ENCODE measurements around the gene SPARC.

DNA sequence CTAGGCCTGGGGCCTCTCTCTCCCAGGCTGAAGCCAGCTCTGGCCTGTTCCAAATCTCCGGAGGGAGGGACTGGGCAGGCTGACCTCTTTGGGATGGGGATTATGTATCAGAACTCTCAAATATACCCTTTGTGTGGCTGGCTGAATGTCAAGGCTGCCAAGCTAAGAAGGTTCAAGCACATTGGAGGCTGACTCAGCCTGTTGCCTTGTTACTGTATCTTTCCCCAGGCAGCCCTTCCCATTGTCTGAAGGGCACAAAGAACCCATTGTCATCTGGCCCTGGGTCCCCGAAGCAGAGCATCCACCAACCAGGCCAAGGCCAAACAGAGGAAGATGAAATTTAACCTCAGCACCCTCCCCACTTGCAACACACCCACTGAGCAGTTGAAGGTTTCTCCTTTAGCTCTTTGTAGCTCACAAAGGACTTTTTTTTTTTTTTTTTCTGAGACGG, 7.3 kb upstream of the SPARC start:
- no peak for TF ChIP-seq EZH2 (IDR thresholded peaks at IDR 0.05; ENCODE audit: insufficient read depth, poor library complexity, severe bottlenecking)
- no peak for TF ChIP-seq EZH2phosphoT487 (IDR thresholded peaks at IDR 0.05; ENCODE audit: insufficient read depth, low read depth)

All from GM23248 (cell line).